HL-60 (cell line): ENCODE data around the gene RELN.

ENCODE experiments used
- DNase-seq, 2 experiments: peaks; one replicate each; pipeline ENCODE4 v3.0.0-alpha.2; 2010 to 2020; ENCODE audit warnings: low read depth in 1 of 2, low spot score in 1 of 2
- H3K27ac ChIP-seq: fragments of 250-450 bp; sonication (Bioruptor Pico); replicated peaks from 2 replicates; pipeline ENCODE4 v1.5.1; 2020; ENCODE audit warnings: mild to moderate bottlenecking, moderate library complexity
- H3K27me3 ChIP-seq: fragments of 250-450 bp; sonication (Bioruptor Pico); 2 replicates; pipeline ENCODE4 v1.5.1; 2021; ENCODE audit warnings: mild to moderate bottlenecking, moderate library complexity; ENCODE audit not compliant: insufficient read depth, poor library complexity, severe bottlenecking
- H3K4me3 ChIP-seq: replicated peaks from 2 replicates; pipeline ENCODE4 v1.5.1; 2011; ENCODE audit warnings: mild to moderate bottlenecking, control low read depth, low read length; ENCODE audit not compliant: insufficient read depth
- GABPA ChIP-seq: IDR thresholded peaks from 2 replicates; pipeline ENCODE4 v1.6.1; 2012; ENCODE audit warnings: low read depth
- POLR2AphosphoS5 ChIP-seq: IDR thresholded peaks from 2 replicates; pipeline ENCODE4 v1.6.1; 2012; ENCODE audit warnings: low read depth
- SPI1 ChIP-seq: IDR thresholded peaks from 2 replicates; pipeline ENCODE4 v1.6.1; 2012; ENCODE audit warnings: low read depth, mild to moderate bottlenecking, borderline replicate concordance
- TF ChIP-seq, protein P1 (sequence below): IDR thresholded peaks from one replicate; pipeline ENCODE4 v1.5.1; 2011; ENCODE audit warnings: low read length, control low read depth, inconsistent platforms; ENCODE audit not compliant: insufficient read depth
- TF ChIP-seq, protein P2 (sequence below): IDR thresholded peaks from 2 replicates; pipeline ENCODE4 v1.6.1; 2012; ENCODE audit warnings: low read depth; ENCODE audit not compliant: insufficient replicate concordance

Gene RELN

DNA sequence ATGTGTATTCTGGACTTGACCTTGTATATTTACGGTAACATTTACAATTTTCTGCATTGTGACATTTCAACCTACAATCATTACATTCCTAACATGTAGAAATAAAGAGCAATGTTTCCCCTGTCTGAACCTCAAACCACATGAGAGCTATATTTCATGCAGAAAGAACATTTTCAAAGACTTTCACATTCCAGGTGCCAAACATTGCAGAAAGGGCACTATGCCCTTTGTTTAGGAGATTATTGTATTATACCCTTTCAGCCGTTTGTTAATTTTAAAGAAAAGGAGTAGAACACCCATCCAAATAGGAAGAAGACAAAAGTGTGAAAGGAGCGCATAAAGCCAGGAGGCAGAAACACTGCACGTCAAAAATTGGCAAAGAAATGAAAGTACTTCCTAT lies 260.4 kb downstream of the RELN start:
- TF ChIP-seq POLR2AphosphoS5 (no peak), GABPA (no peak)
- TF ChIP-seq, protein P1, sequence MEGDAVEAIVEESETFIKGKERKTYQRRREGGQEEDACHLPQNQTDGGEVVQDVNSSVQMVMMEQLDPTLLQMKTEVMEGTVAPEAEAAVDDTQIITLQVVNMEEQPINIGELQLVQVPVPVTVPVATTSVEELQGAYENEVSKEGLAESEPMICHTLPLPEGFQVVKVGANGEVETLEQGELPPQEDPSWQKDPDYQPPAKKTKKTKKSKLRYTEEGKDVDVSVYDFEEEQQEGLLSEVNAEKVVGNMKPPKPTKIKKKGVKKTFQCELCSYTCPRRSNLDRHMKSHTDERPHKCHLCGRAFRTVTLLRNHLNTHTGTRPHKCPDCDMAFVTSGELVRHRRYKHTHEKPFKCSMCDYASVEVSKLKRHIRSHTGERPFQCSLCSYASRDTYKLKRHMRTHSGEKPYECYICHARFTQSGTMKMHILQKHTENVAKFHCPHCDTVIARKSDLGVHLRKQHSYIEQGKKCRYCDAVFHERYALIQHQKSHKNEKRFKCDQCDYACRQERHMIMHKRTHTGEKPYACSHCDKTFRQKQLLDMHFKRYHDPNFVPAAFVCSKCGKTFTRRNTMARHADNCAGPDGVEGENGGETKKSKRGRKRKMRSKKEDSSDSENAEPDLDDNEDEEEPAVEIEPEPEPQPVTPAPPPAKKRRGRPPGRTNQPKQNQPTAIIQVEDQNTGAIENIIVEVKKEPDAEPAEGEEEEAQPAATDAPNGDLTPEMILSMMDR: no peak
- H3K27ac ChIP-seq: no peak overlapping the region
- H3K4me3 ChIP-seq: no peak overlapping the region
- H3K27me3 ChIP-seq: no peaks in the 10 kb centered on the region
- DNase-seq: no peak

DNA sequence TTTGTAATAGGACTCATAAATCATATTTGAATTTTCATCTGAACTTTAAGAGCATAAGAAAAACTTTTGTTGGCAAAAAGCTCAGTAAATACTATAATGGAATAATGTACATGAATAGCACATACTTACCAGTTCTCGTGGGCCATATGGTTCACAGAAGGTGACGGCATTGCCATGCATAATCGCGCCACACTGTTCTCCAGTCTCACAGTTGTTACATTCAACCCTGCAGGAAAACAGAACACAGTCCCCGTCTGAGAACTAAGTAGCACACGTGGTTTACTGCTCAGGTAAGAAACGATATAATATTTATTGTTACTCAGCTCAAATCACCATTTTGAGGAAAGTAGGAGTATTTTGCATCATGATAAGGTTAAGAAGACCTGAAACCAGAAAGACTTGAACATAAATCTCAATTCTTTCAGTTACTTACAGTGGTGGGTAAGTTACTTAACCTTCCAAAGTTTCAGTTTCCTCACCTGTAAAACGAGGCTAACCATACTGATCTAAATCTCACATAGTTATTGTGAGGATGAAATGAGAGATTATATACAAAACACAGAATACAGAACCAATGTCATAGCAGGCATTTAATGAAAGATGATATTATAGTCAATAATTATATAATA lies 261.4 kb downstream of the RELN start:
- no peak overlapping the region for H3K4me3 ChIP-seq
- no peak for TF ChIP-seq GABPA
- no peak for TF ChIP-seq SPI1
- no peak for TF ChIP-seq POLR2AphosphoS5
- TF ChIP-seq, protein P1: no peak
- TF ChIP-seq, protein P2, sequence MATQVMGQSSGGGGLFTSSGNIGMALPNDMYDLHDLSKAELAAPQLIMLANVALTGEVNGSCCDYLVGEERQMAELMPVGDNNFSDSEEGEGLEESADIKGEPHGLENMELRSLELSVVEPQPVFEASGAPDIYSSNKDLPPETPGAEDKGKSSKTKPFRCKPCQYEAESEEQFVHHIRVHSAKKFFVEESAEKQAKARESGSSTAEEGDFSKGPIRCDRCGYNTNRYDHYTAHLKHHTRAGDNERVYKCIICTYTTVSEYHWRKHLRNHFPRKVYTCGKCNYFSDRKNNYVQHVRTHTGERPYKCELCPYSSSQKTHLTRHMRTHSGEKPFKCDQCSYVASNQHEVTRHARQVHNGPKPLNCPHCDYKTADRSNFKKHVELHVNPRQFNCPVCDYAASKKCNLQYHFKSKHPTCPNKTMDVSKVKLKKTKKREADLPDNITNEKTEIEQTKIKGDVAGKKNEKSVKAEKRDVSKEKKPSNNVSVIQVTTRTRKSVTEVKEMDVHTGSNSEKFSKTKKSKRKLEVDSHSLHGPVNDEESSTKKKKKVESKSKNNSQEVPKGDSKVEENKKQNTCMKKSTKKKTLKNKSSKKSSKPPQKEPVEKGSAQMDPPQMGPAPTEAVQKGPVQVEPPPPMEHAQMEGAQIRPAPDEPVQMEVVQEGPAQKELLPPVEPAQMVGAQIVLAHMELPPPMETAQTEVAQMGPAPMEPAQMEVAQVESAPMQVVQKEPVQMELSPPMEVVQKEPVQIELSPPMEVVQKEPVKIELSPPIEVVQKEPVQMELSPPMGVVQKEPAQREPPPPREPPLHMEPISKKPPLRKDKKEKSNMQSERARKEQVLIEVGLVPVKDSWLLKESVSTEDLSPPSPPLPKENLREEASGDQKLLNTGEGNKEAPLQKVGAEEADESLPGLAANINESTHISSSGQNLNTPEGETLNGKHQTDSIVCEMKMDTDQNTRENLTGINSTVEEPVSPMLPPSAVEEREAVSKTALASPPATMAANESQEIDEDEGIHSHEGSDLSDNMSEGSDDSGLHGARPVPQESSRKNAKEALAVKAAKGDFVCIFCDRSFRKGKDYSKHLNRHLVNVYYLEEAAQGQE: no peak
- DNase-seq: no peak
- H3K27me3 ChIP-seq: no peaks in the 10 kb centered on the region
- H3K27ac ChIP-seq: no peak overlapping the region

DNA sequence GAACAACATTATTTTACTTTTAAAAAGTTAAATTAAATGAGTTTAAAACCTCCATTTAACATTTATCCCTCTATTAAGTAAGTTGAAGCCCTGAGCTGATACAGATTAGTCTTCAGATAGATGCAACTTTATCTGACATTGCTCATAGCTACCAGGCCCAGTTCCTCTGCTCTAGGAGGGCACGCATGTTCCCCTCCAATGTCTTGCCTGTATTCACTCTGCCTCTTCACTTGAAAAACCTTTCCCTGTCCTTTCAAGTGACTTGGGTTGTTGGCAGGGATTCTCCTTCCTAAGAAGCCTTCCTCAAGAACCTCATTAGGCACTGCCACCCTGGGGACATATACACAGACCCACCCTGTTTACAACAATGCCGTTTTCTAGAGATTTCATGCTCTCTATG lies 270.4 kb downstream of the RELN start:
- DNase-seq: no peak
- H3K27ac ChIP-seq: no peak overlapping the region

More for the DNA sequence above, 270.4 kb downstream of the RELN start:
- Histone ChIP-seq H3K4me3 (no peak overlapping the region), H3K27me3 (no peaks in the 10 kb centered on the region)
- no peak for TF ChIP-seq GABPA
- no peak for TF ChIP-seq SPI1
- TF ChIP-seq POLR2AphosphoS5: no peak
- TF ChIP-seq, protein P1: no peak
- TF ChIP-seq, protein P2: no peak
